NCI-H460 (cell line): ENCODE data around the gene CSKMT. TPM values are rescaled to one million over a fixed set of nuclear protein-coding genes. Genes with fewer than 3 reads are reported as not detected.
A peak's percentile ranks its signal among the peaks of the same experiment; 100 is the strongest.
"Not testable (repeated sequence)": the region's sequence is repeated elsewhere in the genome, so short reads cannot be mapped to it uniquely, and the experiment has no call there.

Experiments
- DNase-seq: peaks from one replicate; pipeline ENCODE4 v3.0.0-alpha.2; 2016; ENCODE audit warnings: low read depth; ENCODE audit errors: extremely low read depth
- polyA plus RNA-seq: library from polyadenylated mRNA; depleted of rRNA; stranded (reverse); fragments of >200 nt; gene quantifications from 2 replicates; pipeline ENCODE4 v1.2.3, GENCODE V29; 2014; cell fraction: nucleus; rRNA removed
- total RNA-seq: library from RNA; depleted of rRNA; stranded (reverse); fragments of >200 nt; shearing (Covaris generic); gene quantifications from 2 replicates; pipeline ENCODE4 v1.2.3, GENCODE V29; 2014; rRNA removed

The CSKMT gene
- 8.8 and 11.5 TPM in 2 replicates for total RNA-seq
- 1.6 and 2.3 TPM in 2 replicates for polyA plus RNA-seq

- peak; percentile 87 for DNase-seq
These were observed at the start of gene CSKMT, which contains the start of gene C11orf98 for GRCh38 chr11:62665075-62665598. TSS of gene CSKMT (plus strand) at chr11:62665312. CDS start at chr11:62665880, 568 bp downstream. TSS of gene C11orf98 (minus strand) at chr11:62665210. CDS start at chr11:62665169, 41 bp downstream.

- no peak for DNase-seq
These were observed 49.6 kb upstream of the CSKMT start for GRCh38 chr11:62615521-62615920.

GRCh38 chr11:62616957-62617356 is 48.2 kb upstream of the CSKMT start:
- not testable (repeated sequence) for DNase-seq

- DNase-seq, result no peak
These were observed 44.0 kb upstream of the CSKMT start for GRCh38 chr11:62621027-62621566.

GRCh38 chr11:62621567-62622470 is 43.3 kb upstream of the CSKMT start, which contains the start of gene B3GAT3:
TSS of gene B3GAT3 (minus strand) at chr11:62621986. CDS start at chr11:62621947, 39 bp downstream.
- peak; percentile 92 for DNase-seq

GRCh38 chr11:62622476-62623089 is 42.5 kb upstream of the CSKMT start:
- DNase-seq, result no peak

GRCh38 chr11:62627713-62628112 is 37.4 kb upstream of the CSKMT start:
- DNase-seq, result no peak

GRCh38 chr11:62632492-62632891 is 32.6 kb upstream of the CSKMT start:
- DNase-seq, result no peak

GRCh38 chr11:62644220-62644619 is 20.9 kb upstream of the CSKMT start:
- DNase-seq, result no peak

GRCh38 chr11:62645671-62645945 is 19.5 kb upstream of the CSKMT start:
- DNase-seq, result no peak

GRCh38 chr11:62645946-62646824 is 18.9 kb upstream of the CSKMT start, which contains the start of gene GANAB:
TSS of gene GANAB (minus strand) at chr11:62646613. CDS start at chr11:62646599, 14 bp downstream.
- peak; percentile 95 for DNase-seq

GRCh38 chr11:62646825-62647608 is 18.1 kb upstream of the CSKMT start:
- DNase-seq, result no peak

GRCh38 chr11:62647609-62648005 is 17.5 kb upstream of the CSKMT start:
- DNase-seq, result no peak

GRCh38 chr11:62648185-62648966 is 16.7 kb upstream of the CSKMT start:
- DNase-seq, result no peak

GRCh38 chr11:62648967-62649364 is 16.1 kb upstream of the CSKMT start:
- DNase-seq, result no peak

GRCh38 chr11:62649486-62649885 is 15.6 kb upstream of the CSKMT start:
- no peak for DNase-seq

GRCh38 chr11:62650283-62650682 is 14.8 kb upstream of the CSKMT start:
- DNase-seq, result not testable (repeated sequence)

- no peak for DNase-seq
These were observed 12.7 kb upstream of the CSKMT start for GRCh38 chr11:62652161-62653006.
